OCI-LY3 (cell line): ENCODE data around the gene AKR7A2.

Source experiments
- H2AFZ ChIP-seq: fragments of 200-600, 300-600 bp; shearing (Covaris generic); 2 replicates; pipeline ENCODE4 v1.6.0; 2014; ENCODE audit warnings: antibody characterized with exemption, low read depth, low read length
- H3K27ac ChIP-seq: fragments of 200-600, 300-600 bp; sonication (generic); 2 replicates; pipeline ENCODE4 v1.5.1; 2014; ENCODE audit warnings: mild to moderate bottlenecking, low read length, moderate library complexity, mixed read lengths
- H3K27me3 ChIP-seq: fragments of 200-600, 300-600 bp; sonication (generic); 2 replicates; pipeline ENCODE4 v1.6.1; 2014; ENCODE audit warnings: low read depth, low read length, mixed read lengths
- H3K36me3 ChIP-seq: fragments of 200-600, 300-600 bp; sonication (generic); replicated peaks from 2 replicates; pipeline ENCODE3; 2014; ENCODE audit warnings: low read depth, low read length, mixed read lengths
- H3K4me1 ChIP-seq: fragments of 300-600, 200-600 bp; sonication (generic); 2 replicates; pipeline ENCODE4 v1.6.1; 2014; ENCODE audit warnings: low read length, mixed read lengths
- H3K4me2 ChIP-seq: fragments of 200-600, 300-600 bp; sonication (generic); 2 replicates; pipeline ENCODE4 v1.6.1; 2014; ENCODE audit warnings: low read length, mixed read lengths
- H3K4me3 ChIP-seq: fragments of 300-600, 200-600 bp; sonication (generic); 2 replicates; pipeline ENCODE4 v1.5.1; 2014; ENCODE audit warnings: antibody characterized with exemption, mild to moderate bottlenecking, low read length, moderate library complexity
- H3K79me2 ChIP-seq: fragments of 300-600, 200-600 bp; shearing (Covaris generic); 2 replicates; pipeline ENCODE4 v1.6.1; 2014; ENCODE audit warnings: mild to moderate bottlenecking, low read length, mixed read lengths
- H3K9ac ChIP-seq: fragments of 300-600, 200-600 bp; shearing (Covaris generic); 2 replicates; pipeline ENCODE4 v1.6.0; 2014; ENCODE audit warnings: mild to moderate bottlenecking, low read length, moderate library complexity
- H3K9me3 ChIP-seq: fragments of 200-600, 300-600 bp; shearing (Covaris generic); 2 replicates; pipeline ENCODE4 v1.6.1; 2014; ENCODE audit warnings: low read length, mixed read lengths; ENCODE audit not compliant: insufficient read depth
- H4K20me1 ChIP-seq: fragments of 200-600, 300-600 bp; sonication (generic); 2 replicates; pipeline ENCODE4 v1.6.1; 2016; ENCODE audit warnings: low read length, mixed read lengths; ENCODE audit not compliant: insufficient read depth
- EZH2phosphoT487 ChIP-seq: fragments of 200-600 bp; shearing (Covaris generic); IDR thresholded peaks from 2 replicates; pipeline ENCODE4 v1.6.1; 2018; ENCODE audit warnings: antibody characterized with exemption, mixed run types, low read depth
- TF ChIP-seq, protein P1 (sequence below): fragments of 200-600, 300-600 bp; sonication (generic); IDR thresholded peaks from 2 replicates; pipeline ENCODE4 v1.5.1; 2014; ENCODE audit warnings: antibody characterized with exemption, low read length, low read depth

AKR7A2 gene

DNA sequence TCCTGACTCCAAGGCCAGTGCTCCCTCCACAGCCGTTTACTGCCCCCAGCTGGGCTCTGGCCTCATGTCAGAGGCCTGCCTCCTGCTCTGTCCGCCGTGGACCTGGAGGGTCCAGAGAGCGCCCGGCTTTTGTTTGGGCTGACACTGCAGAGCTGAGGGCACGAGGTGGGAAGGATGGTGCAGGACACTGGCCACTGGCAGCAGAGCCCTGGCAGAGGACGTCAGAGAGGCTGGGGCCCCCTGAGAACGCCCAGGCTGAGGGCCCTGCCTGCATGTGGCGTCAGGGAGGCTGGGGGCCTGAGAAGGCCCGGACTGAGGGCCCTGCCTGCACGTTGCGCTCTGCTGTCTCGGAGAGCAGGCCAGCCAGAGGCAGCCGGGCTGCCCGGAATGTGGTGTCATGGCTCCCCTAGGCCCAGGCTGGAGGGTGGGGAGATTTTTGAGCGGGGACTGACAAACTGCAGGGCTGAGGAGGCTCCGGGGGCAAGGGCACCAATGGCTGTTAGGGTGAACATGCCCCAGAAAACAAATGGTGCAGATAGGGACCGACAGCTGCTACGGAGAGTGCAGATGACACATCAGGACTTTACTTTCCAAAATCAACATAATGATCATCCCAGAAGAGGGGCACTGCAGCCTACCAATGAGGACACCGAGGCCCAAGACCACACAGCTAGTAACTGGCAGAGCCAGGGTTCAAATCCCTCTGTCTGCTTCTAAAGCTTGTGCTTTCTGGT, 31.8 kb upstream of the AKR7A2 start:
- Histone ChIP-seq H3K79me2 (no peaks in the 10 kb centered on the region), H3K9ac (no peak overlapping the region), H3K27ac (no peak overlapping the region), H3K4me1 (no peaks in the 10 kb centered on the region), H3K36me3 (no peaks in the 10 kb centered on the region), H3K9me3 (no peaks in the 10 kb centered on the region), H3K27me3 (no peaks in the 10 kb centered on the region), H4K20me1 (no peaks in the 10 kb centered on the region), H3K4me2 (no peak overlapping the region), H2AFZ (no peak overlapping the region), H3K4me3 (no peak overlapping the region)
- no peak for TF ChIP-seq EZH2phosphoT487

DNA sequence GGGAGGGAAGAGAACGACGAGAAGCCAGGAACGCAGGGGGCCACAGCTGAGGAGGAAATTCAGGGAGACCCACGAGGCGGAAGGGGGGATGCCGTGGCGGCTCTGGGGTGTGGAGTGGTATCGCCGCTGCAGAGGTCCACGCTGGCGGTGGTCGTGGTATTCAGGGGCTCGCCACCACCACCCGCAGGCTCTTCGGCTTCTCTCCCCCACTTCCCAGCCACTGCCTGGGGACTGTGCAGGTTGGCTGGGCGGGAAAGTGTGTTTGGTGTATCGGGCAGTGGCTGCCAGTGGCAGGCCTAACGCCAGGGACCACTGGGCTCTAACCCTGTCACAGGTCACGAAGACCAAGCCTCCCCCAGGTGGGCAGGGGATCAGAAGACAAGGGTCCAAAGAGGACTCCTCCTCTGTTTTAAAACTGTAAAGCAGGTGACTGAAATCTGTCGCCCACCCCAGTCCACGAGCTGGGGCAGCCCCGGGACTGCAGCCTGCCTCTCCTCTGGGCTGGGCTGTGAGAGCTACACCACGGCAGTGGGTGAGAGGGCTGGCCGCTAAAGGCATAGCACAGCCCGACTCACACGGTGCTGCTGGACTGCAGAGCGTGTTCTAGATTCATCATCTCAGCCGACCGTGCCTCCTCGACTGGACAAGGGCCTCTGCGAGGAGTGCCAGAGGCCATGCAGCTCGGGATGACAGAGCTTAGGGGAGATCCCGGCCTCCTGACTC, 31.1 kb upstream of the AKR7A2 start:
- no peak overlapping the region for H3K4me3 ChIP-seq
- H3K27ac ChIP-seq = no peak overlapping the region
- H3K4me2 ChIP-seq = no peak overlapping the region
- no peaks in the 10 kb centered on the region for H3K79me2 ChIP-seq
- no peaks in the 10 kb centered on the region for H3K36me3 ChIP-seq
- H3K4me1 ChIP-seq = no peaks in the 10 kb centered on the region
- no peaks in the 10 kb centered on the region for H3K9me3 ChIP-seq
- no peaks in the 10 kb centered on the region for H3K27me3 ChIP-seq
- no peak overlapping the region for H3K9ac ChIP-seq
- no peak overlapping the region for H2AFZ ChIP-seq
- H4K20me1 ChIP-seq = no peaks in the 10 kb centered on the region
- TF ChIP-seq EZH2phosphoT487 = no peak
- TF ChIP-seq, protein P1, sequence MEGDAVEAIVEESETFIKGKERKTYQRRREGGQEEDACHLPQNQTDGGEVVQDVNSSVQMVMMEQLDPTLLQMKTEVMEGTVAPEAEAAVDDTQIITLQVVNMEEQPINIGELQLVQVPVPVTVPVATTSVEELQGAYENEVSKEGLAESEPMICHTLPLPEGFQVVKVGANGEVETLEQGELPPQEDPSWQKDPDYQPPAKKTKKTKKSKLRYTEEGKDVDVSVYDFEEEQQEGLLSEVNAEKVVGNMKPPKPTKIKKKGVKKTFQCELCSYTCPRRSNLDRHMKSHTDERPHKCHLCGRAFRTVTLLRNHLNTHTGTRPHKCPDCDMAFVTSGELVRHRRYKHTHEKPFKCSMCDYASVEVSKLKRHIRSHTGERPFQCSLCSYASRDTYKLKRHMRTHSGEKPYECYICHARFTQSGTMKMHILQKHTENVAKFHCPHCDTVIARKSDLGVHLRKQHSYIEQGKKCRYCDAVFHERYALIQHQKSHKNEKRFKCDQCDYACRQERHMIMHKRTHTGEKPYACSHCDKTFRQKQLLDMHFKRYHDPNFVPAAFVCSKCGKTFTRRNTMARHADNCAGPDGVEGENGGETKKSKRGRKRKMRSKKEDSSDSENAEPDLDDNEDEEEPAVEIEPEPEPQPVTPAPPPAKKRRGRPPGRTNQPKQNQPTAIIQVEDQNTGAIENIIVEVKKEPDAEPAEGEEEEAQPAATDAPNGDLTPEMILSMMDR = no peak

DNA sequence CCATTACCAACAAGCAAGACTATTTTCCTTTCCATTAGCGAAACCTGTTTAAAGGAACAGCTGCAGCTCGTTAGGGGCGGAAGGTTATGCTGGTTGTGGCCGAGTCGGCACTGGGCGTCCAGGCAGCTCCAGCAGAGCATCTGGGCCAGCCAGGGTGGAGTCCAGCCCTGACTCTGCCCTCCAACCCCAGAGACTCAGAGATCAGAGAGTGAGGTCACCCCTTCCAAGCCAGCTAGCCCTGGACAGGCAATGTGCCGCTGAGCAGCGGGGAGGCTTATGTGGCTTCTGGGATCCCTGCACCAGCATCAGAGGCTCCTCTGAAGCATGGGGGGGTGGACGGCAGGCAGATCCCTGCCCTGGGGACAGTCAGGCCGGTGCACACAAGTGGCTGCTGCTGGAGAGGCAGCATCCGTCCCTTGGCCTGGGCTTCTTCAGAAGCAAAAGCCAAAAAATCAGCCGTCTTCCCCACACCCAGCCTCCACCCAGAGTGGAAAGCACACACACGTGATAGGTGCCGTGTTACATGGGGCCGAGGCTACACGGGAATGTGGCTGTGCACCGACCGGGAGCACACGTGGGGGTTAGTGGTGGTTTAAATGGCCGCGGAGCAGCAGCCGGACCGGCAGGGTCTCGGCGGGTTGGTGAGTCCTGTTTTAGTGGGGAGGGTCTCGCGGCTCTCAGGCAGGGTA, 30.3 kb upstream of the AKR7A2 start:
- H3K4me2 ChIP-seq = no peak overlapping the region
- no peak overlapping the region for H2AFZ ChIP-seq
- no peaks in the 10 kb centered on the region for H3K4me1 ChIP-seq
- no peak overlapping the region for H3K9ac ChIP-seq
- H3K27me3 ChIP-seq = no peaks in the 10 kb centered on the region
- no peak for TF ChIP-seq EZH2phosphoT487
- TF ChIP-seq, protein P1 = no peak
- H3K36me3 ChIP-seq = no peaks in the 10 kb centered on the region
- no peaks in the 10 kb centered on the region for H4K20me1 ChIP-seq
- no peaks in the 10 kb centered on the region for H3K79me2 ChIP-seq
- no peak overlapping the region for H3K27ac ChIP-seq
- H3K4me3 ChIP-seq = no peak overlapping the region
- H3K9me3 ChIP-seq = no peaks in the 10 kb centered on the region

DNA sequence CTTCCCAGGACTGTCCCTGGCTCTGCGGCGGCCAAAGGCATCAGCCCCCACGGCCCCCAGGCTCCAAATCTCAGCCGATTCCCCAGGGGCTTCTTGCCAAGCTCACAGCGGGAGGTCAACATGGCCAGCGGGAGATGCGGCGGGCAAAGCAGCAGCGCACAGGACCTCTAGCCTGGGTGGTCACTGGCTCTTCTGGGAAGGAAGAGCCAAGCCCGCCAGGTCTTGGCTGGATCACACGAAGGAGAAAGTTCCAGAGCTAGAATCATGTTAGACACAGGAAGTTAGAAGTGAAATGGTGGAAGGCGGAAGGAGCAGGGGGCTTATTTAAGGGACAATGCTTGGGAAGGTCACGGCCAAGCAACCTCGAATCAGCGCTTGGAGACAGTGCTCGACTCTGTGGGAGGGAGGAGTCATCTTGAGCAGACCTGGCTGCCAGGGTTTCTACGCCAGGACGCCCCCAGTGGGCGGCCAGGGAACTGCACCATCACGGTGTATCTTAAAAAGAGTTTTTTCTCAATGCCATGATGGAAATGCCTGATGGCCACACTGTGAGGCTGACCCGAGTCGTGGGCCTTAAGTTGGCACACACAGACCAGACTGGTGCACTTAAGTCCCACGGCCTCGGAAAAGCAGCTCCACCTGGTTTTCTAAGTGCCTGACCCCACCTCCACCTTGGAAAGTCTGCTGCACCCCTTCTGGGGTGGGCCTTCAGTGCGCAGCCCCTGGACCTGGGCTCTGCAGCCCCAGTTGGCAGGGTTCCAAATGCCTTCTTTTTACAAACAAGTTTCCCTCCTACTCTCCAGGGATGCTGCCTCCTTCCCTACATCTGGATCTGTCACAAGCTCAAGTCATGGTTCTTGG, 29.5 kb upstream of the AKR7A2 start:
- H3K9me3 ChIP-seq = no peaks in the 10 kb centered on the region
- no peak overlapping the region for H3K9ac ChIP-seq
- no peaks in the 10 kb centered on the region for H3K36me3 ChIP-seq
- H3K27ac ChIP-seq = no peak overlapping the region
- H2AFZ ChIP-seq = no peak overlapping the region
- TF ChIP-seq, protein P1 = peak; percentile 57
- TF ChIP-seq EZH2phosphoT487 = no peak
- no peak overlapping the region for H3K4me2 ChIP-seq
- no peaks in the 10 kb centered on the region for H4K20me1 ChIP-seq
- H3K79me2 ChIP-seq = no peaks in the 10 kb centered on the region
- no peaks in the 10 kb centered on the region for H3K27me3 ChIP-seq
- no peaks in the 10 kb centered on the region for H3K4me1 ChIP-seq
- no peak overlapping the region for H3K4me3 ChIP-seq
